ENCODE data around the gene SFRP5. TPM values are rescaled to one million over a fixed set of nuclear protein-coding genes. Genes with fewer than 3 reads are reported as not detected.

SFRP5 gene
- total RNA-seq, 1 experiment from 2014 or later: not detected

DNA sequence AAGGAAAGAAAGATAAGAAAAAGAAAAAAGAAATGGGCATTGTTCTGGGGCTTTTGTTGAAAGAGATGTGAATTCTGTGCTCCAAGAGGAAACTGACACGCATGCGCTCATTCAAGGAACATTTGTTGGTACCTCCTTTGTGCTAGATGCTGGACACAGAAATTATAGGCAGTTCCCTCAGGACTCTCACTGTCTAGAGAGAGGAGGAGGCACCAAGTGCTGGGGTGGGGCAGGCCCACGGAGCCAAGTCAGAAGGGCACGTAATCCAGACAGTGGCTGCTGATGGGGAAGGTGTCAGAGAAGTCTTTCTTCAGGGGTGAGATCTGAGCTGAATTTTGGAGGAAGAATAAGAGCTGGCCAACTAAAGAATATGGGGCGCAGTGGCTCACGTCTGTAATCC, 37.8 kb downstream of the SFRP5 start (continued):
- TF ChIP-seq, protein P1, sequence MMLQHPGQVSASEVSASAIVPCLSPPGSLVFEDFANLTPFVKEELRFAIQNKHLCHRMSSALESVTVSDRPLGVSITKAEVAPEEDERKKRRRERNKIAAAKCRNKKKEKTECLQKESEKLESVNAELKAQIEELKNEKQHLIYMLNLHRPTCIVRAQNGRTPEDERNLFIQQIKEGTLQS (IDR thresholded peaks at IDR 0.05): no peak

DNA sequence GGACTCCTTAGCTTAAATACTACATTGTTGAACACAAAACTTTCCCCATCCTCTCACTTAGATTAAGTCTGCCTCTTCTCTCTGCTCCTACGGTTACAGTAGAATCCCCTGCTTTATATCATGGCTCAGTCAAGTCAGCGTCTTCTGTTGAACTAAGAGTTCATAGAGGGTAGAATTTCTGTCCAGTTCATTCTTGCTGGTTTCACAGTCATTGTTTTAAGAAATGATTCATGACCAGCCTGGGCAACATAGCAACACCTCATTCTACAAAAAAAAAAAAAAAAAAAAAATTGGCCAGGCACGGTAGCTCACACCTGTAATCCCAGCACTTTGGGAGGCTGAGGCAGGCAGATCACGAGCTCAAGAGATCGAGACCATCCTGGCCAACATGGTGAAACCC, 38.5 kb downstream of the SFRP5 start:
- no peak for ATAC-seq
- peaks cover 4 to 15% of the 10 kb centered on the region in 2 experiments; a peak in 3 of 4 replicates for H3K4me1 ChIP-seq (ENCODE audit: control insufficient read depth in 1 of 2, insufficient read depth in 2 of 2, low read length in 2 of 2)
- intact Hi-C loops (cut with micrococcal nuclease): no loop called here
- no peaks in the 10 kb centered on the region for H3K27me3 ChIP-seq (ENCODE audit: insufficient read depth, low read length)
- H3K36me3 ChIP-seq (ENCODE audit: control insufficient read depth in 1 of 2, insufficient read depth in 2 of 2, low read length in 2 of 2): no peaks in the 10 kb centered on the region
- H3K4me3 ChIP-seq (replicated peaks in 1 of 2; ENCODE audit: low read depth in 1 of 2, low read length in 2 of 2): no peak overlapping the region
- H3K4me2 ChIP-seq (ENCODE audit: low read length): no peak overlapping the region
- no peaks in the 10 kb centered on the region for H3K9me3 ChIP-seq (ENCODE audit: control insufficient read depth in 1 of 2, insufficient read depth in 1 of 2, low read depth in 1 of 2, low read length in 2 of 2)
- ChIA-PET POLR2A (interaction anchor here (1.6 kb wide), 1 partner anchor 18 kb away, joined by 4 read pairs; no protein-coding TSS in a partner anchor), CTCF (interaction anchor here (0.8 to 5.7 kb wide), 4 partner anchors 24 to 57 kb away, joined by 3 to 44 read pairs (median 4); no protein-coding TSS in a partner anchor), RAD21 (ENCODE audit: low non-redundant PET in 1 of 2, low total read pairs in 2 of 2, uncharacterized antibody in 2 of 2, unreplicated experiment in 2 of 2) (interaction anchor here (0.9 to 1.4 kb wide), 3 partner anchors 32 to 161 kb away, joined by 3 read pairs; partner anchors contain the start of genes ANKRD2 (in 1 of the 2) and AVPI1 (in 1 of the 2))
- no peak overlapping the region for H3K27ac ChIP-seq (ENCODE audit: low read depth, low read length)
- no peak for DNase-seq (ENCODE audit: low read depth, low spot score)
- TF ChIP-seq RAD21 (IDR thresholded peaks at IDR 0.05; ENCODE audit: low read depth): no peak
- no peak for TF ChIP-seq ELF1 (IDR thresholded peaks at IDR 0.05; ENCODE audit: borderline replicate concordance, low read depth)
- TF ChIP-seq, protein P2, sequence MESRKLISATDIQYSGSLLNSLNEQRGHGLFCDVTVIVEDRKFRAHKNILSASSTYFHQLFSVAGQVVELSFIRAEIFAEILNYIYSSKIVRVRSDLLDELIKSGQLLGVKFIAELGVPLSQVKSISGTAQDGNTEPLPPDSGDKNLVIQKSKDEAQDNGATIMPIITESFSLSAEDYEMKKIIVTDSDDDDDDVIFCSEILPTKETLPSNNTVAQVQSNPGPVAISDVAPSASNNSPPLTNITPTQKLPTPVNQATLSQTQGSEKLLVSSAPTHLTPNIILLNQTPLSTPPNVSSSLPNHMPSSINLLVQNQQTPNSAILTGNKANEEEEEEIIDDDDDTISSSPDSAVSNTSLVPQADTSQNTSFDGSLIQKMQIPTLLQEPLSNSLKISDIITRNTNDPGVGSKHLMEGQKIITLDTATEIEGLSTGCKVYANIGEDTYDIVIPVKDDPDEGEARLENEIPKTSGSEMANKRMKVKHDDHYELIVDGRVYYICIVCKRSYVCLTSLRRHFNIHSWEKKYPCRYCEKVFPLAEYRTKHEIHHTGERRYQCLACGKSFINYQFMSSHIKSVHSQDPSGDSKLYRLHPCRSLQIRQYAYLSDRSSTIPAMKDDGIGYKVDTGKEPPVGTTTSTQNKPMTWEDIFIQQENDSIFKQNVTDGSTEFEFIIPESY (IDR thresholded peaks at IDR 0.05; ENCODE audit: extremely low read depth, insufficient replicate concordance, low read length): no peak
- no peak overlapping the region for H2AFZ ChIP-seq (ENCODE audit: low read depth, low read length, poor library complexity, severe bottlenecking)
- H4K20me1 ChIP-seq (ENCODE audit: insufficient read depth): no peaks in the 10 kb centered on the region
- no peak overlapping the region for H3K9ac ChIP-seq (ENCODE audit: low read length)
- H3K79me2 ChIP-seq (ENCODE audit: insufficient read depth, low read length): peaks cover 12% of the 10 kb centered on the region
- BruUV-seq (replicated peaks): no TSS peak
- no peaks in the 10 kb centered on the region for H3K9me2 ChIP-seq (ENCODE audit: insufficient read depth)

DNA sequence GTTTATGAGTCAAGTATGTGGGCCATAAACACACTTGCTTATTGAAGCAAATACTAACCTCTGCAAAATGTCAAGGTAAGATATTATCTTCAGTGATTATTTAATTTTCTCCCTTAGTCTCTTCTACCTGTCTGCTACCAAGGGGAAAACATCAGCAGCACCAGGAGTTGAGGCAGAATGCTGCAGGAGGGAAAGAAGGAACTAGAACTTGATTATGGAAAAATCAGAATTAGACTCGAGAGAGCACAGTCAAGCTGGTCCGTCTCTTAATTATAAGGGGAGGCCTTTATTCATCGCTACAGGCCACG, 39.8 kb downstream of the SFRP5 start:
- RAD21 ChIA-PET (ENCODE audit: low non-redundant PET in 1 of 2, low total read pairs in 2 of 2, uncharacterized antibody in 2 of 2, unreplicated experiment in 2 of 2): no interaction called here
- Histone ChIP-seq H3K9ac (ENCODE audit: low read length) (no peak overlapping the region), H3K4me1 (ENCODE audit: control insufficient read depth in 1 of 2, insufficient read depth in 2 of 2, low read length in 2 of 2) (peaks cover 0 to 8% of the 10 kb centered on the region in 2 experiments; a peak in 2 of 4 replicates), H3K27me3 (ENCODE audit: insufficient read depth, low read length) (no peaks in the 10 kb centered on the region), H3K4me2 (ENCODE audit: low read length) (no peak overlapping the region), H2AFZ (ENCODE audit: low read depth, low read length, poor library complexity, severe bottlenecking) (no peak overlapping the region), H4K20me1 (ENCODE audit: insufficient read depth) (no peaks in the 10 kb centered on the region), H3K9me2 (ENCODE audit: insufficient read depth) (no peaks in the 10 kb centered on the region), H3K9me3 (ENCODE audit: control insufficient read depth in 1 of 2, insufficient read depth in 1 of 2, low read depth in 1 of 2, low read length in 2 of 2) (no peaks in the 10 kb centered on the region), H3K27ac (ENCODE audit: low read depth, low read length) (no peak overlapping the region), H3K36me3 (ENCODE audit: control insufficient read depth in 1 of 2, insufficient read depth in 2 of 2, low read length in 2 of 2) (no peaks in the 10 kb centered on the region), H3K79me2 (ENCODE audit: insufficient read depth, low read length) (no peaks in the 10 kb centered on the region), H3K4me3 (replicated peaks in 1 of 2; ENCODE audit: low read depth in 1 of 2, low read length in 2 of 2) (no peak overlapping the region)
- no peak for ATAC-seq
- no TSS peak for BruUV-seq (replicated peaks)
- intact Hi-C loops (cut with micrococcal nuclease): no loop called here
- no peak for DNase-seq (ENCODE audit: low read depth, low spot score)
- POLR2A ChIA-PET: interaction anchor here (0.8 kb wide), 1 partner anchor 30 kb away, joined by 3 read pairs; no protein-coding TSS in a partner anchor
- CTCF ChIA-PET: interaction anchor here (1.4 to 5.7 kb wide), 4 partner anchors 19 to 55 kb away, joined by 3 to 44 read pairs (median 6); partner anchors contain the start of gene MARVELD1
- TF ChIP-seq TCF7L2 (IDR thresholded peaks at IDR 0.05; ENCODE audit: borderline replicate concordance, extremely low read depth, insufficient read depth, insufficient read length) (no peak), EZH2 (IDR thresholded peaks at IDR 0.05) (no peak), YY1 (IDR thresholded peaks at IDR 0.05; ENCODE audit: extremely low read depth, insufficient replicate concordance, low read depth, low read length) (no peak), FOSL1 (IDR thresholded peaks at IDR 0.05; ENCODE audit: low read depth) (no peak), RAD21 (IDR thresholded peaks at IDR 0.05; ENCODE audit: low read depth) (no peak)
- TF ChIP-seq, protein P1 (IDR thresholded peaks at IDR 0.05): no peak
- TF ChIP-seq, protein P3, sequence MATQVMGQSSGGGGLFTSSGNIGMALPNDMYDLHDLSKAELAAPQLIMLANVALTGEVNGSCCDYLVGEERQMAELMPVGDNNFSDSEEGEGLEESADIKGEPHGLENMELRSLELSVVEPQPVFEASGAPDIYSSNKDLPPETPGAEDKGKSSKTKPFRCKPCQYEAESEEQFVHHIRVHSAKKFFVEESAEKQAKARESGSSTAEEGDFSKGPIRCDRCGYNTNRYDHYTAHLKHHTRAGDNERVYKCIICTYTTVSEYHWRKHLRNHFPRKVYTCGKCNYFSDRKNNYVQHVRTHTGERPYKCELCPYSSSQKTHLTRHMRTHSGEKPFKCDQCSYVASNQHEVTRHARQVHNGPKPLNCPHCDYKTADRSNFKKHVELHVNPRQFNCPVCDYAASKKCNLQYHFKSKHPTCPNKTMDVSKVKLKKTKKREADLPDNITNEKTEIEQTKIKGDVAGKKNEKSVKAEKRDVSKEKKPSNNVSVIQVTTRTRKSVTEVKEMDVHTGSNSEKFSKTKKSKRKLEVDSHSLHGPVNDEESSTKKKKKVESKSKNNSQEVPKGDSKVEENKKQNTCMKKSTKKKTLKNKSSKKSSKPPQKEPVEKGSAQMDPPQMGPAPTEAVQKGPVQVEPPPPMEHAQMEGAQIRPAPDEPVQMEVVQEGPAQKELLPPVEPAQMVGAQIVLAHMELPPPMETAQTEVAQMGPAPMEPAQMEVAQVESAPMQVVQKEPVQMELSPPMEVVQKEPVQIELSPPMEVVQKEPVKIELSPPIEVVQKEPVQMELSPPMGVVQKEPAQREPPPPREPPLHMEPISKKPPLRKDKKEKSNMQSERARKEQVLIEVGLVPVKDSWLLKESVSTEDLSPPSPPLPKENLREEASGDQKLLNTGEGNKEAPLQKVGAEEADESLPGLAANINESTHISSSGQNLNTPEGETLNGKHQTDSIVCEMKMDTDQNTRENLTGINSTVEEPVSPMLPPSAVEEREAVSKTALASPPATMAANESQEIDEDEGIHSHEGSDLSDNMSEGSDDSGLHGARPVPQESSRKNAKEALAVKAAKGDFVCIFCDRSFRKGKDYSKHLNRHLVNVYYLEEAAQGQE (IDR thresholded peaks at IDR 0.05; ENCODE audit: low read depth): no peak
- TF ChIP-seq, protein P4, sequence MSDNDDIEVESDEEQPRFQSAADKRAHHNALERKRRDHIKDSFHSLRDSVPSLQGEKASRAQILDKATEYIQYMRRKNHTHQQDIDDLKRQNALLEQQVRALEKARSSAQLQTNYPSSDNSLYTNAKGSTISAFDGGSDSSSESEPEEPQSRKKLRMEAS (IDR thresholded peaks at IDR 0.05): no peak

All from HCT116 (cell line).